ENCODE results near the gene PCSK7. TPM values are rescaled to one million over a fixed set of nuclear protein-coding genes. Genes with fewer than 3 reads are reported as not detected.

PCSK7 gene
- total and polyA plus RNA-seq, 12 donors: 22.6 to 54.4 (median 42.2) TPM

- H3K36me3 ChIP-seq (replicated peaks in 1 of 2): peaks cover 0 to 77% of the 10 kb centered on the region in 2 donors
- H3K9me3 ChIP-seq (replicated peaks in 1 of 3): no peaks in the 10 kb centered on the region
- TF ChIP-seq POLR2A (IDR thresholded peaks at IDR 0.05): no peak
- TF ChIP-seq CTCF (IDR thresholded peaks at IDR 0.05): no peak
- peak overlapping the region in 2 of 5 donors; percentile 21 to 59 for H3K27ac ChIP-seq
- WGBS, 4 donors: 70 to 84% (median 76%) methylated on average over 20 of the region's 20 CpGs
- intact Hi-C loops (cut with DNase I): no loop called here
- no peaks in the 10 kb centered on the region for H3K27me3 ChIP-seq
- no peaks in the 10 kb centered on the region for H3K4me1 ChIP-seq (replicated peaks in 1 of 2)
- DNase-seq: peak in 5 of 7 donors; percentile 27 to 61 (median 33)
- H3K4me3 ChIP-seq: no peak overlapping the region
Measured at GRCh38 chr11:117188620-117189081, 43.2 kb downstream of the PCSK7 start.

GRCh38 chr11:117187799-117188481, 43.9 kb downstream of the PCSK7 start:
- TF ChIP-seq CTCF (IDR thresholded peaks at IDR 0.05) (no peak), POLR2A (IDR thresholded peaks at IDR 0.05) (no peak)
- 93 to 97% (median 94%) methylated on average over 8 to 16 of the region's 16 CpGs for whole genome bisulfite sequencing, 4 donors
- peak in 5 of 7 donors; percentile 7 to 48 (median 11) for DNase-seq
- H3K36me3 ChIP-seq (replicated peaks in 1 of 2): peaks cover 0 to 77% of the 10 kb centered on the region in 2 donors
- no peak overlapping the region for H3K4me3 ChIP-seq
- H3K27ac ChIP-seq: no peak overlapping the region
- H3K9me3 ChIP-seq (replicated peaks in 1 of 3): no peaks in the 10 kb centered on the region
- intact Hi-C loops (cut with DNase I): no loop called here
- H3K4me1 ChIP-seq (replicated peaks in 1 of 2): no peaks in the 10 kb centered on the region
- no peaks in the 10 kb centered on the region for H3K27me3 ChIP-seq

GRCh38 chr11:117187428-117187798, 44.5 kb downstream of the PCSK7 start:
- 74 to 86% (median 80%) methylated on average over 10 to 13 of the region's 13 CpGs for WGBS, 4 donors
- Histone ChIP-seq H3K27me3 (no peaks in the 10 kb centered on the region), H3K9me3 (replicated peaks in 1 of 3) (no peaks in the 10 kb centered on the region), H3K36me3 (replicated peaks in 1 of 2) (peaks cover 0 to 77% of the 10 kb centered on the region in 2 donors), H3K4me1 (replicated peaks in 1 of 2) (no peaks in the 10 kb centered on the region), H3K4me3 (no peak overlapping the region), H3K27ac (no peak overlapping the region)
- intact Hi-C loops (cut with DNase I): no loop called here
- peak in 2 of 7 donors; percentile 12 to 39 for DNase-seq
- no peak for TF ChIP-seq CTCF (IDR thresholded peaks at IDR 0.05)
- TF ChIP-seq POLR2A (IDR thresholded peaks at IDR 0.05): no peak

- peak in 6 of 7 donors; percentile 7 to 54 (median 28) for DNase-seq
- 58 to 67% (median 61%) methylated on average over 6 of the region's 6 CpGs for WGBS, 4 donors
- peak overlapping the region in 2 of 5 donors; percentile 5 to 45 for H3K27ac ChIP-seq
- peaks cover 0 to 77% of the 10 kb centered on the region in 2 donors for H3K36me3 ChIP-seq (replicated peaks in 1 of 2)
- no peaks in the 10 kb centered on the region for H3K9me3 ChIP-seq (replicated peaks in 1 of 3)
- H3K27me3 ChIP-seq: no peaks in the 10 kb centered on the region
- intact Hi-C loops (cut with DNase I): no loop called here
- H3K4me3 ChIP-seq: no peak overlapping the region
- TF ChIP-seq POLR2A (IDR thresholded peaks at IDR 0.05): no peak
- no peak for TF ChIP-seq CTCF (IDR thresholded peaks at IDR 0.05)
- H3K4me1 ChIP-seq (replicated peaks in 1 of 2): no peaks in the 10 kb centered on the region
Measured at GRCh38 chr11:117187007-117187406, 44.9 kb downstream of the PCSK7 start.

All from adrenal gland (tissue), 12 donors.